Activated CD8-positive, alpha-beta memory T cell treated with anti-CD3 and anti-CD28 coated beads for 1 hour (primary cell): Measurements from ENCODE around the gene TUBB3.
"Not testable (repeated sequence)": the region's sequence is repeated elsewhere in the genome, so short reads cannot be mapped to it uniquely, and the experiment has no call there.

Experiments used
- DNase-seq, 2 donors: peaks; one replicate each; pipeline ENCODE4 v3.0.0-alpha.2; 2020; ENCODE audit warnings: low read depth in 1 of 2; ENCODE audit errors: extremely low read depth in 1 of 2

The TUBB3 gene

DNA sequence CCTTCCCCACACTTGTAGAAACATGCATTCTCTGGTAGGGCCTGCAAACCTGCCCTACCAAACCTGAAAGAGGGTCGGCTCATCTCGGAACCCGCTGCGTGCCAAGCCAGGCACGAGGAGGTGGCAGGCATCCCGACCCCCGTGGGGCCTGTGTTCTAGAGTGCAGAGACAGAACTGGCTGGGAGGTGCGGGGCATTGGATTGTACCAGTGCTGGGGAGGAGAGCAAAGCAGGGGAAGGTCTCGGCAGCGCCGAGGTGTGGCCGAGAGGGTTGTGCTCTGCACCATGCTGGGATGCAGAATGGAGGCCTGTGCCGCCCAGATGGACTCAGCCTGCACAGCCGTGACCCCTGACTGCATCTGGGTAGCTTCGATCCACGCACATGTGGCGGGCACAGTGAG lies 22.3 kb upstream of the TUBB3 start:
- DNase-seq, result no peak

DNA sequence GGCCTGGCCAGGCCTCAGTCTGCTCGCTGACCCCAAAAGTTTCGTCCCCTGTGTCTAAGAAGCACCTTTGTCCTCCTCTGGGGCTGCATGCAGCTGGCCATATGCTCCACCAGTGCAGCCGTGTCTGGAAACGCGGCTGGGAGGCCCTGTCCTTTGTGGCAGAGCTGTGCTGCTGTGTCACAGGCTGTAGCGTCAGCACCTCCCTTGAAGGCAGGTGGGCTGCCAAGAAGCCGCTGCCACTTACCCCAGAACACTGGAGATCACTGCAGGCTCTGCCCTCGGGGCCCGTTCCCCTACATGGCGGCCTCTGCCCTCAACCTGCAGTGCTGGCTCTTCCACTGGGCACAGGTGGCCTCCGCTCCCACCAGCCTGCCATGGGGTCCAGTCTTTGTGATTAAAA lies 20.2 kb upstream of the TUBB3 start:
- no peak for DNase-seq

DNA sequence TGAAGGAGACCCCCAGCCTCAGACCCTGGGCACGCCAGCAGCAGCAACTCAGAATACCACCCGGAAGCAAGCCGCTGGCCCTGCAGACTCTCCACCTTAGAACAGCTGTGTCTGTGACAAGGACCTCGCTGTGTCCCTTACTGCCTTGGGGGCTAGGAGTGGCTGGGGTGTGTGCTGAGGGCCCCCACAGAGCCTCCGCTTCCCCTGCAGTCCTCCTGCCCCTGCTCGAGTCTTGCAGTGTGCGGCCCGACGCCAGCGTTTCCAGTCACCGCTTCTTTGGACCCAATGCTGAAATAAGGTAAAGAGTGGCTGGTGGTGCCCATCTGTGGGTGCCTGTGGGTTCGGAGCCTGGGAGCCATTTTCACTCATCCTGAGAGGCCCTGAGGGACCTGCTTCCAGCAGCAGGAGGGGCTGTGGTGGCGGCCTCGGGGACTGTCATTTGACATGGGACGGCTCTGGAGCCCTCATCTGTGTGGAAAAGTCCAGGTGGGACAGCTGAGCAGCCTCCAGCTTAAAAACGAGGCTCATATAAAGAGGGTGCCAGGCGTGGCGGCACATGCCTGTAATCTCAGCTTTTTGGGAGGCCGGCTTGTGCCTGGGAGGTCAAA lies 19.1 kb upstream of the TUBB3 start:
- DNase-seq, result no peak

DNA sequence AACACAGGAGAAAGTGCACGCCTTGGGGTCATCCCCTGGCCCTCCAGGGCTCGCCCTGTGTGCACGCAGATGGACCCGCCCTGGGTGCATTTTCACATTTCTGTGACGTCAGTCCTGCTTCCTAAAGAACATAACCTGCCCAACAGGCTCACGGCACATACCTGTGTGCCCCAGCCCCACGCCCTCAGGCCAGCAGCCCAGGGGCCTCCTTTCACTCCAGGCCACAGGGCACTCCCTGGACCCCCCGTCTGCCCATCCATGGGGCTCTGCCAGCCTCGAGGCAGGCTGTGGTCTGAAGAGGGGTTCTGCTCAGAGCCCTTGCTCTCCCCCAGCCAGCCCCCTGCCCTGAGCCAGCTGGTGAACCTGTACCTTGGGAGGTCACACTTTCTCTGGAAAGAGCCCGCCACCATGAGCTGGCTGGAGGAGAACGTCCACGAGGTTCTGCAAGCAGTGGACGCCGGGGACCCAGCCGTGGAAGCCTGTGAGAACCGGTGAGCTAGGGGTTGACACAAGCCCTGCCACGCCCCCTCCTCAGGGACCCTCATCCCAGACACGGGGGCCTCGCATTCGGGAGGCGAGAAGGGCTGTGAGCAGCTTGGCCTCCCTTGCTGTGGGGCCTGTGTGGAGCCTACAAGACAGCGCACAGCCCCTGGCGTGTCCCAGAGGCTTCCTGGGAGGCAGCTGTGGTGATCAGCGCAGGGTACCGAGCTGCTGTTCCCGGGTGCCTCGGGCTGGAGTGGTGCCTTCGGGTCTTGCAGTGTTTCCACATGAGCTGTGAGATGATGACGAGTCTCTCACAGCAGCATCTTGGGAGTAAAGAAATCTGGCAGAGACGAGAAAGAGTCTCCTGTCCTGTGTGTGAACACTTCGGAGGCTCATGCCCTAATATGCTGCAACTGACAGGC lies 18.3 kb upstream of the TUBB3 start:
- no peak for DNase-seq

DNA sequence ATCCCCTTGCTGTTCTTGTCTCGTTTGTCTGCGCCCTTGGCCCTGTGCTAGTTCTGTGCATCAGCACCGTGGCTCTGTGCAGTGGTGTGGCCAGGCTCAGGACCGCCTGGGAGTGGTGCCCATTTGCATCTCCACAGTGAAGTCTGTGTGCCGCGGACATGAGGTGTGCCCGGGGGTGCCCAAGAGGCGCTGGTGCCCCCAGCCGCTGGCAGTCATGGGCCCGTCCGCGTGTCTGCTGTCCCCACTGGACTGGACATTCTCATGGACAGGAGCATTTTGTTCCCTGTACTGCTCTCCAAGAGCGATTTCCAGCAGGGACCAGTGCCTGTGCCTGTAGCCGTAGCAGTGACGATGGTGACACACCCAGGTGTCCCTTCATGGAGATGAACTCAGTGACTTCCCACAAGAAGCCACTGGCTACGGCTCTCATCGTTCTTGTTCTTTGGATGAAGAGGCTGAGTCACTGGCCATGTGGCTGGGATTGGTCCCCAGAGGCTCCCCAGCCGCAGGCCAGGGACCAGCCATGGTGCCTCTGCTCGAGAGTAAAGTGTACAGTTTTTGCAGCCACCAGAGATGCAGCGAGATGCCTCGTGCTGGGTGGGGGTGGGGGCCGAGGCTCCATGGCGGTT lies 17.5 kb upstream of the TUBB3 start:
- DNase-seq, result no peak

DNA sequence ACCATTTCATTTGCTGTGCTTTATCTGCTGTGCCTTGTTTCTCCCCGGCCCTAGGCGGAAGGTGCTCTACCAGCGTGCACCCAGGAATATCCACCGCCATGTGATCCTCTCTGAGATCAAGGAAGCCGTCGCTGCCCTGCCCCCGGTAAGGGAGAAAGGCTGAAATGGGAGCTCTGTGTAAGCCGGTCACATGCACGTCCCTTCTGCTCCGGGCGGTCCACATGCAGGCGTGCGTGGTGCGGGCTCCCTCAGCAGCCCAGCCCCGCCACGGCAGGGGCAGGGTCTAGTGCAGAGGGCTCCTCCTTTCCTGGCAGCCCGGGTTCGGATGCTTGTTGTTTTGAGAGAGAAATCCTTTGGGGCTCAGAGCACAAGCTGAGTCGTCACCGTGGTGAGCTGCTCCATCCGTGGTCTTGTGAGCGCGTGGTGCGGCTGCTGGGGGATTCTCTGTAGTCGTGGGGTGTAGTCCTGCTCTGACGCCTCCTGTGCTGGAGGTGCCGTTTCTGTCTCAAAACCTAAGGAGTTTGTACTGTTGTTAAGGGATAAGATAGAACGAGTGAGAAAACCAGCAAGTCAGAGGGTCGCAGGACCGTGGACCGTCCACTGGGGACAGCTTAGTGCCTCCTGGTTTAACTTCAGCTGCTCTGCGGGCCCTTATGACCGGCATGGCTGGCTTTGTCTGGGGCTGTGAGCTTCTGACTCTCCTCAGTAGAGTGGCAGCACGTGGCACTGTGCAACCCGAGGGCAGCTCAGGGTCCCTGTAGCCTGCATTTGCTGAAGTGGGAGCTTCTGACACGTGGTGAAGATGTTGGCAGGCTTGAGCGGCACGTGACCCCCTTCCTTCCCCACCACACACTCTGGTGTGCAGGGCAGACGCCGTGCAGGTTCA lies 16.8 kb upstream of the TUBB3 start:
- DNase-seq, result no peak

DNA sequence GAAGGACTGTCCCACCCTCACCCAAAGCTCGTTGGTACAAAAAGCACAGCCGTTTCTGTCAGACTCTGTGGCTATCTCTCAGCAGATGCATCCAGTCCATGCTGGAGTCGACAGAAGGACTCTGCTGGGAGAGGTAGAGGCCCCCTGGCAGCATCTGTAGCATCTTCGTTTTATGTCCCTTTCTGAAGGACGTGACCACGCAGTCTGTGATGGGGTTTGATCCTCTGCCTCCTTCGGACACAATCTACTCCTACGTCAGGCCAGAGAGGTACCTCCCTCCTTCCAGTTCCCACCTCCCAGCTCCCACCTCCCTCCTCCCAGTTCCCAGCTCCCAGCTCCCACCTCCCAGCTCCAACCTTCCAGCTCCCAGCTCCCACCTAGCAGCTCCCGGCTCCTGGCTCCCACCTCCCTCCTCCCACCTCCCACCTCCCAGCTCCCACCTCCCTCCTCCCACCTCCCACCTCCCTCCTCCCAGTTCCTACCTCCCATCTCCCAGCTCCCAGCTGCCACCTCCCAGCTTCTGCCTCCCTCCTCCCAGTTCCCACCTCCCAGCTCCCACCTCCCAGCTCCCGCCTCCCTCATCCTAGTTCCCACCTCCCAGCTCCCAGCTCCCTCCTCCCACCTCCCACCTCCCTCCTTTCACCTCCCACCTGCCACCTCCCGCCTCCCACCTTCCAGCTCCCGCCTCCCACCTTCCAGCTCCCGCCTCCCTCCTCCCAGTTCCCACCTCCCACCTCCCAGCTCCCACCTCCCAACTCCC lies 15.9 kb upstream of the TUBB3 start:
- DNase-seq, result no peak

DNA sequence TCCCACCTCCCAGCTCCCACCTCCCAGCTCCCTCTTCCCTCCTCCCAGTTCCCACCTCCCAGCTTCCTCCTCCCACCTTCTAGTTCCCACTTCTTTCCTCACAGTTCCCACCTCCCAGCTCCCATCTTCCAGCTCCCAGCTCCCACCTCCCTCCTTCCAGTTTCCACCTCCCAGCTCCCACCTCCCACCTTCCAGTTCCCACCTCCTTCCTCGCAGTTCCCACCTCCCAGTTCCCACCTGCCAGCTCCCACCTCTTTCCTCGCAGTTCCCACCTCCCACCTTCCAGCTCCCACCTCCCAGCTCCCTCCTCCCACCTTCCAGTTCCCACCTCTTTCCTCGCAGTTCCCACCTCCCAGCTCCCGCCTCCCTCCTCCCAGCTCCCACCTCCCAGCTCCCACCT lies 14.9 kb upstream of the TUBB3 start:
- DNase-seq, result no peak

DNA sequence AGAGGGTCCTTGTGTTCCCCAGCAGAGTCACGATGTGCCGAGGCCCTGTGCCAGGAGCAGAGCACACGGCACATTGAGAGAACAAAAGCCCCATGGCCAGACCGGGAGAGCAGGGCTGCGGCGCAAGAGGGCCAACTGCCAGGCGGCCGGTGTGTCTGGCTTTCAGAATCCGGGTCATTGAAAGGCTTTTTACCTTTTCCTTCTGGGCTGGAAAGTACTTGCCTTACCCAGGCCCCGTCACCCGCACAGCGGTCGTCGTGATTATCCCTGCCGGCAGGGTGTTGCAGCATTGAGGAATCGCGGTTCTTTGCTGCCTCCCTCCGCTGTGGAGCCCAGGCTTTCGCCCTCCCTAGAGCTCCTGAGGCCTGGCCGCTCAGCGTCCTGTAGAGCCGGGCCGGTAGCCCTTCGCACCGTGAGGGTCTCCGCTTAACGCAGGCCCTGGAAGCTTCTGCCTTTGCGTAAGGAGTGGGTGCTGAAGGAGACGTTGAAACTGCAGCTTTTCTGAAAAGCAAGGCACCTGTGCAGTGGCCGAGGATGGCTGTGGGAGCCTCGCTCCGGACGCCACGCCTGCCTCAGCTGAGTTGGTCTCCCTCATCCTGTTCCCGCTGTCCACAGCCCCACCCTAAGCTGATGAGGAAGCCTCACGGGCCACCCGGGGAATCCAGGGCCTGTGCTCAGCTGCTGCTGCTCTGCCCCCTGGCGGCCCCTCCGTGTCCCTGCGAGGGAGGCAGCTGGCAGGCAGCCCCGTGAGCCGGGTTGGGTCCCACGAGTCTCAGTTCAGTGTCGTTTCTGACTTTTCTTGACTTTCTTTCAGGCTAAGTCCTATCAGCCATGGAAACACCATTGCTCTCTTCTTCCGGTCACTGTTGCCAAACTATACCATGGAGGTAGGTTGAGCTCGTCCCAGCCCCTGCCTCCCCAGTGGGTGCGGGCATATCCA lies 13.1 kb upstream of the TUBB3 start:
- DNase-seq, result peak in 1 of 2 donors; percentile 60

DNA sequence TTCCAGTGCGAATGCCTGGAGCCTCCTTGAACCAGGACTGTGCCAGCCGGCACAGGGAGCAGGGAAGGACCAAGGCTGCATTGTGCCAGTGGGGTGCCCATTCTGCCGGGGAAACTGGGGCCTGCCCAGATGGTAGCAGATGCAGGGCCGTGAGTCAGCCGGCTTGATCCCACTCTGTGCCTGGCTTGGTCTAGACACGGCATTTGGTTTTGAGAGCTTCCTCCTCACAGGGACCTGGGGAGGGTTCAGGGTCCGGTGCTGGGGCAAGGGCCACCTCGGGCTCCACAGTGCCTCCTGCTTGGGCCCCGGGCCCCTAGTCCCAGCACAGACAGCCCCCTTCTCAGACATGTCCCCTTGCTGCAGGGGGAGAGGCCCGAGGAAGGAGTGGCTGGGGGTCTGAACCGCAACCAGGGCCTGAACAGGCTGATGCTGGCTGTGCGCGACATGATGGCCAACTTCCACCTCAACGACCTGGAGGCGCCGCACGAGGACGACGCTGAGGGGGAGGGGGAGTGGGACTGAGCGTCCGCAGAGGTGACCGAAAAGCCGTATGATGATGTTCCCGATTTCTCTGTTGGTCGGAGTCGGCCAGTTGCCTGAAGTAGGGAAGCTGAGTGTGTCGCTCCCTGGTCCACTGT lies 12.3 kb upstream of the TUBB3 start:
- no peak for DNase-seq

DNA sequence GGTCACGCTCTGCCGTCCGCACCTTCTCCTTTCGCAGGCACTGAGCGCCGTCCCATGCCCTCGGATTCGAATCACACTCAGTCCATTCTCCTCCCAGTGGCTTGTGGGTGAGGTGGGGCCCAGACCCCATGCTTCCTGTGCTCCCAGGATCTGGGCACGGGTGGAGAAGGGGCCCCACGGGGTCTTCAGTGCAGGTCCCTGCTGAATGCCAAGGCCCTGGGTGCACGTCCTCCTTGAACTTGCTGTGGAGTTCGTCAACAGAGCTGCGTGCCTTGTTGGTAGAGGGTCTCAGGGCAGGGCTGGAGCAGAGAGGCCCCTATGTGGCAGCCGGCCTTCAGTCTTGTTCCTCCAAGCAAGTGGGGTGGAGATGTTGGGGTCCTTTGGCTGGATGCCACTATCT lies 11.8 kb upstream of the TUBB3 start:
- DNase-seq, result no peak

DNA sequence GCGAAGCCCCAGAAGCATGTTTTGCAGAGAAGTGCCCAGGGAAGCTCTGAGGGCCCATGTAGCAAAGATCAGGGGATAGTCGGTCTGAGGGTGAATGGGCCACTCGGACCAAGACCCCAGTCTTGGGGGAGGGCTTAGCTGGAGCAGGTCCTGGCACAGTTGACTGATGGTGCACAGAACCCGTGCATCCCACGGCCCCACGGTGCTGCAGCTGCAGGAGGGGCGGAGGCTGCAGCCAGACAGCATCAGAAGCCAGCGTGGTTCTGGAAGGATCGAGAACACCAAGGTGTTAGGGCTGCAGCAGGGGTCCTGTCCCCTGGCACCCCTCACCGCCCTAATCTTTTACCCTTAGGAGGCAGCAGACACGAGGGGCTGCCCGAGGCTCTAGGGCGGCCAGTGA lies 11.0 kb upstream of the TUBB3 start:
- no peak for DNase-seq

DNA sequence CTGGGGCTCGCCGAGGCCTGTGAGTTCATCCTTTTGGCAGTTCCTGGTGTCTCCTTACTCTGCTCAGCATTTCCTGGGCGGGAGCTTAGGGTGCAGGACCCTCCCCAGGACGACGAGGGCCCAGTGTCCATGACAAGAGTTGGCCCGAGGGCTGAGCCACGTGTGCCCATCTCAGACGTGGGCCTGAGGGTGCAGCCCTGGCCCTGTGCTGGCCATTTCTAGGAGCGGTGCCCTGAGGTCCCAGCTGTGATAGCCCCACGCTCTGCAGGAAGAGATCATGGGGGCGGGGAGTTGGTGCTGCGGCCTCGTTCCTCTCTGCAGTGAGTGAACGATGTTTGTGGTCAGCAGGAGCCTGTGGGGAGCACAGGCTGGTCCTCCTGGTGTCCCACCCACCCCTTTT lies 10.5 kb upstream of the TUBB3 start:
- DNase-seq, result no peak

DNA sequence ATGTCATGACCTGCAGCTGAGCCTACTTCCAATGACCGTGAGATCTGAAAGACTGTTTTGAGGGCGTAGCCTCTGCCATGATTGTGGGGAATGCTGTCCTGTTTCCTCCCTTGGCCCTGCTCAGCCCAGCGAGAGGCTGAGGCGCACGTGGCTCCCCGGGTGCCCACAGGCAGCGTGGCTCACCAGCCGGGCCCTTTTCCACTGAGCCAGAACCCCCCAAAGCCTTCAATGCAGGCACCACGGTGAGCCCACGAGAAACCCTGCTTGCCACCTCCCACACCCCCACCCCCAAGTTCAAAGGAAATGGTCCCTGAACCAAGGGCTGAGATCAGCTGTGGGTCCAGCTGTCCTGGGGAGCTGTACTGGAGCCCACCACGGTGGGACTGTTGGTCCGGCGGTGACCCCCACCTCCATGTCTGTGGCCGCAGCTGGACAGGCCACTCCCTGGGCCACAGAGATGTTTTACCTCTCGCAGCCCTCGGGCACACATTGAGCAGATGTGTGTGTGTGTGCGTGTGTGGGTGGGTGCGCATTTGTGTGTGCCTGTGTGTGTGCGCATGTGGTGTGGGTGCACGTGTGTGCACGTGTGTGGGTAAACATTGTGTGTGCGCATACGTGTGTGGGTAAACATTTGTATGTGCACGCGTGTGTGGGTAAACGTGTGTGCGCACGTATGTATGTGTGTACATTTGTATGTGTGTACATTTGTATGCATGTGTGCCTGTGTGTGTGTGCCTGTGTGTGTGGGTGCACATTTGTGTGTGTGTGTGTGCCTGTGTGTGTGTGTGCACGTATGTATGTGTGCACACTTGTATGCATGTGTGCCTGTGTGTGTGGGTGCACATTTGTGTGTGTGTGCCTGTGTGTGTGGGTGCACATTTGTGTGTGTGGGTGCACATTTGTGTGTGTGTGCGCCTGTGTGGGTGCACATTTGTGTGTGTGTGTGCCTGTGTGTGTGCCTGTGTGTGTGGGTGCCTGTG lies 9.4 kb upstream of the TUBB3 start:
- DNase-seq, result no peak

DNA sequence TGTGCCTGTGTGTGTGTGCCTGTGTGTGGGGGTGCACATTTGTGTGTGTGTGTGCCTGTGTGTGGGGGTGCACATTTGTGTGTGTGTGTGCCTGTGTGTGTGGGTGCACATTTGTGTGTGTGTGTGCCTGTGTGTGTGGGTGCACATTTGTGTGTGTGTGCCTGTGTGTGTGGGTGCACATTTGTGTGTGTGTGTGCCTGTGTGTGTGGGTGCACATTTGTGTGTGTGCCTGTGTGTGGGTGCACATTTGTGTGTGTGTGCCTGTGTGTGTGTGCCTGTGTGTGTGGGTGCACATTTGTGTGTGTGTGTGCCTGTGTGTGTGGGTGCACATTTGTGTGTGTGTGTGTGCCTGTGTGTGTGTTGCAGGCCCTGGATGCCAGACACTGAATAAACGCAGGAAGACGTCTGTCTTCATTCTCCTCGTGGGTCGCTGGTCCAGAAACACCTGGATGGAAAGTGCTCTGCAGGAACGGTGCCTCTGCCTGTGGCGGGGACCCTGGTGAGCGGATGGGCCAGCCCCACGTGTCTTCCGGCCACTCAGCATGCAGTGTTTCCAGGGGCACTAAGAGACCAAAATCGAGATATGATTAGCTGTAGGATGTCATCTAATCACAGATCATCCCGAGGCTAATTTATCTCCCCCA lies 8.4 kb upstream of the TUBB3 start:
- not testable (repeated sequence) for DNase-seq

DNA sequence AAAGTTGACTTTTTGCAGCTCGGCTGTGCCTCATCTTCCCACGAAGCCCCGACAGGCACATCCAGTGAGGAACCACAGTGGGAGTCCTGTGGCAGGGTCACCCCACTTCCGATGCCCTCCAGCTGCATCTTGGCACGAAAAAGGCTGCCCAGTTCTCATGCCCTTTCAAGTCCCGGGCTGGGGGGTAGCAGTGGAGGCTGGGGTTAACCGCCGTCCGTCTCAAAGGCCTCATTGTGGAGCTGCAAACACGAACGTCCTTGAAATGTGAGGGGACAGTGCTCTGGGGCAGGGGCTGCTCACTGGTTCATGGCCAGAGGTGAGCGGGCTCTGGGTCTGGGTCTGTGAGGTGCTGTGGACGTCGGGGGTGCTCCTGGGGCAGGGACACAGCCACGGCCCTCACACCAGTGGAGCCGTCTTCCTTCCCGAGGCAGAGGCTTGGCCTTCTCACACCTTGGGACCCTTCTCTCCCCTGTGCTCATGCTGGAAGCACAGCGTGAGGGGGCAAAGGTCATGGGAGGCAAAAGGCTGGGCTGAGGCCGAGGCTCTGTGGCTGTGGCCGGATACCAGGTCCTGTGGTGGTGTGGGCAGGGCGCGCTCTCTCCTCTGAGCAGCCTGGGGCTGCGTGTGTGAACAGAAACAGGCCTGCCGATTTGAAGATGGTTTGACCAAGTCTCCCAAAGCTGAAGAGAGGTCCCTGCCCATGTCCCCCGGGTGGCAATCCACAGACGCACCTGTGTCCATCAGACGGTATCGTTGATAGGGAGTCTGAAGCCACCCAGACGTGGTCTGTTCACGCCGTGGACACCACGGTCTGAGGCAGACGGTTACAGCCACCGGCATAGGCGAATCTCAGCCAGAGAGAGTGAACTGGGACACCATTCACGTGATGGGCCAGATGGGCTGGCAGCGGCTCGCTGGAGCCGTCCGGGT lies 7.6 kb upstream of the TUBB3 start:
- no peak for DNase-seq
